SK-N-SH (cell line): ENCODE measurements around the gene RBM25. TPM values are rescaled to one million over a fixed set of nuclear protein-coding genes. Genes with fewer than 3 reads are reported as not detected.

Experiments
- CTCF ChIA-PET: fragments of 300-600, 350-600 bp; formaldehyde crosslinking; extraction: SDS; loops from one replicate; lab custom pipeline; 2021; lab: Yijun Ruan, JAX
- POLR2A ChIA-PET: fragments of 350-600 bp; sonication (Branson Sonifier 250); formaldehyde crosslinking; extraction: SDS; loops from one replicate; lab custom pipeline; 2020; ENCODE audit warnings: antibody characterized with exemption, inconsistent platforms; lab: Yijun Ruan, JAX
- DNase-seq: peaks from one replicate; pipeline ENCODE4 v3.0.0; 2012
- H2AFZ ChIP-seq: fragments of 200-600 bp; sonication (generic); 2 replicates; pipeline ENCODE4 v1.8.1; 2016; ENCODE audit warnings: antibody characterized with exemption, mild to moderate bottlenecking, low read depth
- H3F3A ChIP-seq: fragments of 200-600 bp; sonication (generic); replicated peaks from 2 replicates; pipeline ENCODE3; 2016; ENCODE audit warnings: antibody characterized with exemption, mild to moderate bottlenecking; ENCODE audit not compliant: insufficient read depth
- H3K27ac ChIP-seq, 2 experiments: fragments of 200-500 bp in 1 of 2; fragments of 200-600 bp in 1 of 2; sonication (Bioruptor generic) in 1 of 2; sonication (generic), shearing (Covaris generic) in 1 of 2; 2 replicates each; pipeline versions ENCODE4 v1.5.1 to v1.6.1; 2014 to 2016; ENCODE audit warnings: low read depth in 2 of 2, inconsistent platforms in 1 of 2, low read length in 1 of 2, mild to moderate bottlenecking in 1 of 2, mixed read lengths in 1 of 2
- H3K27me3 ChIP-seq: fragments of 200-600 bp; sonication (generic), shearing (Covaris generic); 2 replicates; pipeline ENCODE4 v1.6.1; 2016; ENCODE audit warnings: mixed run types; ENCODE audit not compliant: insufficient read depth
- H3K36me3 ChIP-seq, 2 experiments: fragments of 200-500 bp in 1 of 2; fragments of 200-600 bp in 1 of 2; sonication (Bioruptor generic) in 1 of 2; sonication (generic) in 1 of 2; replicated peaks in 1 of 2; 2 replicates each; pipeline versions ENCODE3 to v1.5.1; 2014 to 2016; ENCODE audit warnings: low read length in 1 of 2, mild to moderate bottlenecking in 1 of 2; ENCODE audit not compliant: insufficient read depth in 2 of 2, control insufficient read depth in 1 of 2
- H3K4me1 ChIP-seq, 2 experiments: fragments of 200-500 bp in 1 of 2; fragments of 200-600 bp in 1 of 2; sonication (Bioruptor generic) in 1 of 2; sonication (generic), shearing (Covaris generic) in 1 of 2; 2 replicates each; pipeline versions ENCODE4 v1.5.1 to v1.6.1; 2014 to 2016; ENCODE audit warnings: low read depth in 1 of 2, low read length in 1 of 2, mixed run types in 1 of 2; ENCODE audit not compliant: insufficient read depth in 2 of 2, control insufficient read depth in 1 of 2
- H3K4me2 ChIP-seq: fragments of 200-600 bp; sonication (generic), shearing (Covaris generic); 2 replicates; pipeline ENCODE4 v1.6.1; 2017; ENCODE audit warnings: mixed run types
- H3K4me3 ChIP-seq, 2 experiments: fragments of 200-500 bp in 1 of 2; fragments of 200-600 bp in 1 of 2; sonication (Bioruptor generic) in 1 of 2; sonication (generic), shearing (Covaris generic) in 1 of 2; 2 replicates each; pipeline versions ENCODE4 v1.5.1 to v1.8.1; 2014 to 2016; ENCODE audit warnings: low read depth in 2 of 2, inconsistent platforms in 1 of 2, low read length in 1 of 2, mild to moderate bottlenecking in 1 of 2, mixed read lengths in 1 of 2, moderate library complexity in 1 of 2
- H3K79me2 ChIP-seq: fragments of 200-600 bp; sonication (generic); 2 replicates; pipeline ENCODE4 v1.8.1; 2017; ENCODE audit warnings: mild to moderate bottlenecking; ENCODE audit not compliant: insufficient read depth
- H3K9ac ChIP-seq: fragments of 200-600 bp; sonication (generic); 2 replicates; pipeline ENCODE4 v1.6.1; 2017; ENCODE audit warnings: mixed run types
- H3K9me2 ChIP-seq: fragments of 200-600 bp; sonication (generic); 2 replicates; pipeline ENCODE4 v1.6.1; 2017; ENCODE audit warnings: mixed run types
- H3K9me3 ChIP-seq: fragments of 200-600 bp; sonication (generic); 2 replicates; pipeline ENCODE4 v1.6.1; 2017; ENCODE audit warnings: mixed run types, mild to moderate bottlenecking, moderate library complexity
- H4K20me1 ChIP-seq: fragments of 200-600 bp; sonication (generic); 2 replicates; pipeline ENCODE4 v1.6.1; 2017; ENCODE audit warnings: mild to moderate bottlenecking, mixed run types; ENCODE audit not compliant: insufficient read depth
- CHD2 ChIP-seq: fragments of 150-350 bp; IDR thresholded peaks from 2 replicates; pipeline ENCODE4 v1.6.1; 2018; ENCODE audit warnings: low read length; ENCODE audit not compliant: partially characterized antibody
- ELF1 ChIP-seq: IDR thresholded peaks from 2 replicates; pipeline ENCODE4 v1.4.0; 2012
- EP300 ChIP-seq, 2 experiments: IDR thresholded peaks; 2 replicates each; pipeline versions ENCODE4 v1.4.0 to v1.6.1; 2012; ENCODE audit warnings: borderline replicate concordance in 1 of 2, low read depth in 1 of 2, low read length in 1 of 2
- EZH2phosphoT487 ChIP-seq: fragments of 200-600 bp; sonication (generic); IDR thresholded peaks from 2 replicates; pipeline ENCODE4 v1.6.1; 2017; ENCODE audit warnings: low read depth, mixed run types, mild to moderate bottlenecking, antibody characterized with exemption, moderate library complexity, borderline replicate concordance
- FOSL2 ChIP-seq: IDR thresholded peaks from 2 replicates; pipeline ENCODE4 v1.4.0; 2012; ENCODE audit warnings: low read depth, mild to moderate bottlenecking, moderate library complexity, borderline replicate concordance
- FOXJ3 ChIP-seq: sonication (generic); formaldehyde crosslinking; IDR thresholded peaks from 2 replicates; pipeline ENCODE4 v1.5.1; 2020; ENCODE audit warnings: mild to moderate bottlenecking, missing genetic modification reagents
- FOXM1 ChIP-seq: IDR thresholded peaks from 2 replicates; pipeline ENCODE4 v1.4.0; 2012; ENCODE audit warnings: low read depth, mild to moderate bottlenecking
- GATA2 ChIP-seq: sonication (generic); formaldehyde crosslinking; IDR thresholded peaks from 2 replicates; pipeline ENCODE4 v1.5.0; 2020; ENCODE audit warnings: mild to moderate bottlenecking, missing genetic modification reagents
- MEF2A ChIP-seq: IDR thresholded peaks from 2 replicates; pipeline ENCODE4 v1.4.0; 2012; ENCODE audit warnings: low read depth, borderline replicate concordance
- MXI1 ChIP-seq: IDR thresholded peaks from 2 replicates; pipeline ENCODE4 v1.6.1; 2012; ENCODE audit warnings: mild to moderate bottlenecking, low read depth, low read length, improper control_type of control experiment
- NFIC ChIP-seq: IDR thresholded peaks from 2 replicates; pipeline ENCODE4 v1.4.0; 2012; ENCODE audit warnings: borderline replicate concordance
- RAD21 ChIP-seq: IDR thresholded peaks from 2 replicates; pipeline ENCODE4 v1.6.1; 2012; ENCODE audit warnings: mild to moderate bottlenecking, low read length
- RCOR1 ChIP-seq: fragments of 150-350 bp; IDR thresholded peaks from 2 replicates; pipeline ENCODE4 v1.6.1; 2017; ENCODE audit warnings: antibody characterized with exemption, low read length
- REST ChIP-seq: IDR thresholded peaks from 2 replicates; pipeline ENCODE4 v1.6.1; 2012; ENCODE audit warnings: mild to moderate bottlenecking, low read depth, low read length, moderate library complexity
- RXRA ChIP-seq: IDR thresholded peaks from 2 replicates; pipeline ENCODE4 v1.4.0; 2012; ENCODE audit warnings: low read depth, mild to moderate bottlenecking, borderline replicate concordance
- SIN3A ChIP-seq: IDR thresholded peaks from 2 replicates; pipeline ENCODE4 v1.6.1; 2012; ENCODE audit warnings: low read depth, mild to moderate bottlenecking, low read length, moderate library complexity, borderline replicate concordance
- SMC3 ChIP-seq: IDR thresholded peaks from 2 replicates; pipeline ENCODE4 v1.6.1; 2012; ENCODE audit warnings: low read depth, low read length, improper control_type of control experiment
- TAF1 ChIP-seq: IDR thresholded peaks from 2 replicates; pipeline ENCODE4 v1.6.1; 2012; ENCODE audit warnings: low read depth, mild to moderate bottlenecking, low read length, moderate library complexity, borderline replicate concordance
- TEAD4 ChIP-seq: IDR thresholded peaks from 2 replicates; pipeline ENCODE4 v1.4.0; 2012; ENCODE audit warnings: mild to moderate bottlenecking, borderline replicate concordance; ENCODE audit not compliant: insufficient read depth
- YY1 ChIP-seq: IDR thresholded peaks from 2 replicates; pipeline ENCODE4 v1.4.0; 2012; ENCODE audit warnings: low read depth, mild to moderate bottlenecking
- WGBS: methylation state at CpG from one replicate; pipeline ENCODE4 v1.1.6; 2017; ENCODE audit warnings: low lambda C conversion rate; 5-methylcytosine and 5-hydroxymethylcytosine counted together
- polyA plus RNA-seq, 3 experiments: library from polyadenylated mRNA; depleted of rRNA; stranded (reverse); fragments of >200 nt; gene quantifications; 2 replicates each; pipeline ENCODE4 v1.2.3, GENCODE V29; 2012
- TF ChIP-seq, protein P1 (sequence below): IDR thresholded peaks from 2 replicates; pipeline ENCODE4 v1.4.0; 2012; ENCODE audit warnings: low read depth, borderline replicate concordance
- TF ChIP-seq, protein P2 (sequence below): fragments of 150-350 bp; IDR thresholded peaks from 2 replicates; pipeline ENCODE4 v1.6.1; 2017; ENCODE audit warnings: antibody characterized with exemption, low read length, low read depth, borderline replicate concordance

The RBM25 gene
- polyA plus RNA-seq, 1 of the 3 experiments (the other 2 are of a cell fraction): 14.0 TPM

DNA sequence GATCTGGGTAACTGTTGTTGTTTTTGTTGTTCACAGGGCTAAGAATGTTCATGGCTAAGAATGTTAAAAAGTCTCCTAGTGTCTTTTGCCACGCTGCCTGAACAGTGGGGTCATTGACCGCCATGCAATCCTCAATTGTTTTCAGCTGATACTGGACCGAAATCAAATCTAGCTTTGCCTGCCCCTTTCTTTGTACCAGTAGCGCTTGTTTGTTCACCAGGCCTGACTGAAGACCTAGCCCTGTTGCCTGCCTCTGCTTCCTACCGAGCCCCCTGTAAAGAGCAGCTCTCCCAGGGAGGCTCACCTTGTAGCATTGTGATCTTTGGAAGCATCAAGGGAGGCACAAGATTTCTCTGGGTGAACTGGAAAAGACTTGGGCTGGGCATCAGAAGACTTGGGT, 84.7 kb downstream of the RBM25 start:
- Histone ChIP-seq H3K4me3 (no peak overlapping the region), H3K36me3 (peaks cover under 1 to 6% of the 10 kb centered on the region in 2 experiments), H3K9ac (no peak overlapping the region), H3K9me2 (no peaks in the 10 kb centered on the region), H3F3A (peaks cover 23% of the 10 kb centered on the region), H3K27me3 (no peaks in the 10 kb centered on the region), H3K9me3 (no peaks in the 10 kb centered on the region), H3K27ac (no peak overlapping the region), H2AFZ (no peak overlapping the region), H3K4me1 (peaks cover 0 to 13% of the 10 kb centered on the region in 2 experiments; a peak in 3 of 4 replicates), H3K79me2 (peaks cover 93% of the 10 kb centered on the region), H3K4me2 (no peak overlapping the region), H4K20me1 (peaks cover 38% of the 10 kb centered on the region)
- 93% methylated on average over 5 of the region's 5 CpGs for WGBS
- no peak for DNase-seq
- POLR2A ChIA-PET: no interaction called here
- CTCF ChIA-PET: interaction anchor here (1.0 kb wide), 1 partner anchor 10 kb away, joined by 4 read pairs; no protein-coding TSS in a partner anchor
- TF ChIP-seq FOSL2: no peak
- no peak for TF ChIP-seq GATA2 (CRISPR knock-in tag)
- no peak for TF ChIP-seq TEAD4
- no peak for TF ChIP-seq RXRA
- TF ChIP-seq CHD2: no peak
- no peak for TF ChIP-seq RAD21
- no peak for TF ChIP-seq SIN3A
- TF ChIP-seq EZH2phosphoT487: no peak

DNA sequence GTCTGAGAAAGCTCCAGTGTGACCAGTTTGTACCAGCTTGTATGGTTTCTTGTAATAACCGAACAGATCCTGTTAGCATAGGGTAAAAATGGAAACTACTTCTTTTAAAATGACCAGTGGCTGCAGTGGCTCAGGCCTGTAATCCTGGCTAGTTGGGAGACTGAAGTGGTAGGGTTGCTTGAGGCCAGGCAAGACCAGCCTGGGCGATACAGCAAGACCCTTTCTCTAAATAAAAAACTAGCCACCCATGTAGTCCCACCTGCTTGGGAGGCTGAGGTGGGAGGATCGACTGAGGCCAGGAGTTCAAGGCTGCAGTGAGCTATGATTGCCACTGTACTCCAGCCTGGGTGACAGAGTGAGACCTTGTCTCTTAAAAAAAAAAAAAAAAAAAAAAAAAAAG, 85.3 kb downstream of the RBM25 start:
- H3F3A ChIP-seq: peaks cover 23% of the 10 kb centered on the region
- H4K20me1 ChIP-seq: peaks cover 44% of the 10 kb centered on the region
- H3K9ac ChIP-seq: no peak overlapping the region
- peaks cover 93% of the 10 kb centered on the region for H3K79me2 ChIP-seq
- CTCF ChIA-PET: no interaction called here
- no peaks in the 10 kb centered on the region for H3K9me3 ChIP-seq
- no peak overlapping the region for H3K27ac ChIP-seq
- H3K36me3 ChIP-seq: peaks cover 3 to 12% of the 10 kb centered on the region in 2 experiments
- no peak for DNase-seq
- H3K9me2 ChIP-seq: no peaks in the 10 kb centered on the region
- no peak overlapping the region for H3K4me2 ChIP-seq
- TF ChIP-seq NFIC (no peak), TAF1 (no peak), EP300 (IDR thresholded peaks at IDR 0.05; ENCODE audit: borderline replicate concordance in 1 of 2, low read depth in 1 of 2, low read length in 1 of 2) (no peak), GATA2 (CRISPR knock-in tag) (no peak), ELF1 (no peak), REST (no peak), FOXM1 (no peak), SMC3 (no peak), RCOR1 (no peak), MEF2A (no peak), YY1 (no peak), MXI1 (no peak), FOXJ3 (CRISPR knock-in tag) (no peak)
- TF ChIP-seq, protein P1, sequence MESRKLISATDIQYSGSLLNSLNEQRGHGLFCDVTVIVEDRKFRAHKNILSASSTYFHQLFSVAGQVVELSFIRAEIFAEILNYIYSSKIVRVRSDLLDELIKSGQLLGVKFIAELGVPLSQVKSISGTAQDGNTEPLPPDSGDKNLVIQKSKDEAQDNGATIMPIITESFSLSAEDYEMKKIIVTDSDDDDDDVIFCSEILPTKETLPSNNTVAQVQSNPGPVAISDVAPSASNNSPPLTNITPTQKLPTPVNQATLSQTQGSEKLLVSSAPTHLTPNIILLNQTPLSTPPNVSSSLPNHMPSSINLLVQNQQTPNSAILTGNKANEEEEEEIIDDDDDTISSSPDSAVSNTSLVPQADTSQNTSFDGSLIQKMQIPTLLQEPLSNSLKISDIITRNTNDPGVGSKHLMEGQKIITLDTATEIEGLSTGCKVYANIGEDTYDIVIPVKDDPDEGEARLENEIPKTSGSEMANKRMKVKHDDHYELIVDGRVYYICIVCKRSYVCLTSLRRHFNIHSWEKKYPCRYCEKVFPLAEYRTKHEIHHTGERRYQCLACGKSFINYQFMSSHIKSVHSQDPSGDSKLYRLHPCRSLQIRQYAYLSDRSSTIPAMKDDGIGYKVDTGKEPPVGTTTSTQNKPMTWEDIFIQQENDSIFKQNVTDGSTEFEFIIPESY: no peak
- TF ChIP-seq, protein P2, sequence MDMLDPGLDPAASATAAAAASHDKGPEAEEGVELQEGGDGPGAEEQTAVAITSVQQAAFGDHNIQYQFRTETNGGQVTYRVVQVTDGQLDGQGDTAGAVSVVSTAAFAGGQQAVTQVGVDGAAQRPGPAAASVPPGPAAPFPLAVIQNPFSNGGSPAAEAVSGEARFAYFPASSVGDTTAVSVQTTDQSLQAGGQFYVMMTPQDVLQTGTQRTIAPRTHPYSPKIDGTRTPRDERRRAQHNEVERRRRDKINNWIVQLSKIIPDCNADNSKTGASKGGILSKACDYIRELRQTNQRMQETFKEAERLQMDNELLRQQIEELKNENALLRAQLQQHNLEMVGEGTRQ: no peak
- H3K4me1 ChIP-seq: peaks cover 0 to 13% of the 10 kb centered on the region in 2 experiments; a peak in 3 of 4 replicates
- whole genome bisulfite sequencing: 87% methylated on average over 3 of the region's 3 CpGs
- H3K4me3 ChIP-seq: no peak overlapping the region
- POLR2A ChIA-PET: no interaction called here
- H3K27me3 ChIP-seq: no peaks in the 10 kb centered on the region
- H2AFZ ChIP-seq: no peak overlapping the region
